HG02678 (cell line): ENCODE data around the gene IL10.
"Not testable (repeated sequence)": the region's sequence is repeated elsewhere in the genome, so short reads cannot be mapped to it uniquely, and the experiment has no call there.

ENCODE experiments used
- ATAC-seq: cut with Tn5 transposase; IDR thresholded peaks from one replicate; pipeline ENCODE4 v1.9.1; 2021; ENCODE audit warnings: mild to moderate bottlenecking, moderate library complexity; ENCODE audit not compliant: unreplicated experiment

IL10 gene

DNA sequence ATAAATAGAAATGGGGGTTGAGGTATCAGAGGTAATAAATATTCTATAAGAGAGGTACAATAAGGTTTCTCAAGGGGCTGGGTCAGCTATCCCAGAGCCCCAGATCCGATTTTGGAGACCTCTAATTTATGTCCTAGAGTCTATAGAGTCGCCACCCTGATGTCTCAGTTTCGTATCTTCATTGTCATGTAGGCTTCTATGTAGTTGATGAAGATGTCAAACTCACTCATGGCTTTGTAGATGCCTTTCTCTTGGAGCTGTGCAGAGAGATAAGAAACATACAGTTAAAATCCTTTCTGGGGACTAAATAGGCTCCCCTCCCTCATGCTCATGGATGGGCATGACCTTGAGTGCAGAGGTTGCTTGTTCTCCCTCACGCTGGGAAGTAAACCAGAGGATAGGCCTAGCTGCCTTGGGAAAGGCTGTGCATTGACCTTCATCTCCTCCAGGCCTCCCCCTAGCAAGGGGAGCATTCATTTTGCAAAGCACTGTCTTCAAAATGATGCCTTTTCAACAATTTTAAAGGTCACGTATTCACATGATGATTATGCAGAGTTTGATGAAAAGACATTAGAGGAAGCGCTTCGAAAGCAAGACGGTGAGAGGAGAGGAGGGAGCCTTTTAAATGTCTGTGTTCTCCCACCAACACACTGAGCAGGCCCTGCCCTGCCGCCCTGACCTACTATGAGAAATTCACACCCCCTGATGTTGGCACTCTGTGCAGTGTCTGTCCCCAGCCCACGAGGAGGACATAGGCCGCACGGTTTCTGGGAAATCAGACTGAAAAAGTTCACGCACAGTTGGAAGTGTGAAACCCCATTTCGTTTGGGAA, 3.6 kb downstream of the IL10 start:
- ATAC-seq, result peak; percentile 4

GRCh38 chr1:206766251-206766856, 5.9 kb downstream of the IL10 start:
- peak; percentile 63 for ATAC-seq

DNA sequence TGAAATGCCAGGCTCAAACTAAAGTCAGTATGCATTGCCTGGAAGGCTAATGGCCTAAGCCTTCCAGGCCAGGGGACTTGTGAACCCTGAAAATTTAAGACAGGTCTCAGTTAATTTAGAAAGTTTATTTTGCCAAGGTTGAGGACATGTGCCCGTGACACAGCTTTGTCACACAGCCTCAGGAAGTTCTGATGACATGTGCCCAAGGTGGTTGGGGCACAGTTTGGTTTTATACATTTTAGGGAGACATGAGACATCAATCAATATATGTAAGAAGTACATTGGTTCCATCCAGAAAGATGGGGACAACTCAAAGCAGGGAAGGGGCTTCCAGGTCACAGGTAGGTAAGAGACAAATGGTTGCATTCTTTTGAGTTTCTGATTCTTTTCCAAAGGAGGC, 6.5 kb downstream of the IL10 start:
- not testable (repeated sequence) for ATAC-seq

GRCh38 chr1:206762741-206763364, 9.4 kb downstream of the IL10 start:
- ATAC-seq, result not testable (repeated sequence)

- no peak for ATAC-seq
Measured at GRCh38 chr1:206761159-206761768, 11.0 kb downstream of the IL10 start.

GRCh38 chr1:206760590-206760989, 11.7 kb downstream of the IL10 start:
- ATAC-seq, result no peak

DNA sequence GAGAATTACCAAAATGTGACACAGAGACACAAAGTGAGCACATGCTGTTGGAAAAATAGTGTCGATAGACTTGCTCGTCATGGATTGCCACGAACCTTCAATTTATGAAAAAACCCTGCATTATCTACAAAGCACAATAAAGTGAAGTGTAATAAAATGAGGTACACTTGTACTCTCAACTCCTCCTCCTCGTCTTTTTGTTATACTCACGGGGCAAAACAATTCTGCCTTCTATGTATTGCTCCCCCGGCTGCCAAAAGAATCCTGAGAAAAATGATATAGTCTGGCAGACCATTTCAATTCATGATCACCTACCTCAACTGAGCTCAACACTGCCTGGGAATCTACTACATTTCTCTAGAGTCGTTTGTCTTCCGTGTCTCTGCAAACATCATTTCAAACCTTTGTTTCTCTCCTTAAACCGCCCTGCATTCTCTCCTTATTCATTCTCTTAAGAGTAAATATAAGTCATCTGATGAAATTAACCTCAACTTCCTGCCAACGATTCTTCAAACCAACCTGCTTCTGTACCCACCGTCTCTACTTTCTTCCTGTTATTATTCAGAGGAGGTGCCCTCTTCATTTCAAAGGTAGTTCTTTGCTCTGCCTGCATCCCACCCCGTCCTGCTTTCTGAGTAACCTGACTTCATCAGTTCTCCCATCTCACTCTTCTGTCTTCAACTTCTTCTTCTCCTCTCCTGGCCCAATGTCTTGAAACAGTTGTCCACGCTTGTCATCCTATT, 14.6 kb downstream of the IL10 start:
- no peak for ATAC-seq

- ATAC-seq, result no peak
Measured at GRCh38 chr1:206754011-206754410, 18.3 kb downstream of the IL10 start.

DNA sequence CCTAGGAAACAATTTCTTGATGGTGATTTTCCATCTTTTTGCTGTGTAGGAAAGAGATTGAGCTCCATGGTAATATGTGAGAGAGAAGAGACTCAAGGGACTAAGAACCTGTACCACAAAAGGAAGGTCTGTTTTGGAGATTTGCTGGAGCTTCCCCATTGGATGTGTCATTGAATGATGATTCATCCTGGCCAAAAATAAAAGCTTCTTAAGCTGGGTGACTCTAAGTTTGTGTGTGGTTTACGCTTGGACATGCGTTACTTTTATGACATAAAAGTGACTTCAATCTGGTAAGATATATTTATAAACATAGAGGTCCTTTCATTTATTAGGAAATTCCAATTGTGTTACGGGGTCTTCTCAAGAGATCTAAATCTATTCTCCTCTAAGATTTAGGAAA, 19.2 kb downstream of the IL10 start:
- no peak for ATAC-seq

DNA sequence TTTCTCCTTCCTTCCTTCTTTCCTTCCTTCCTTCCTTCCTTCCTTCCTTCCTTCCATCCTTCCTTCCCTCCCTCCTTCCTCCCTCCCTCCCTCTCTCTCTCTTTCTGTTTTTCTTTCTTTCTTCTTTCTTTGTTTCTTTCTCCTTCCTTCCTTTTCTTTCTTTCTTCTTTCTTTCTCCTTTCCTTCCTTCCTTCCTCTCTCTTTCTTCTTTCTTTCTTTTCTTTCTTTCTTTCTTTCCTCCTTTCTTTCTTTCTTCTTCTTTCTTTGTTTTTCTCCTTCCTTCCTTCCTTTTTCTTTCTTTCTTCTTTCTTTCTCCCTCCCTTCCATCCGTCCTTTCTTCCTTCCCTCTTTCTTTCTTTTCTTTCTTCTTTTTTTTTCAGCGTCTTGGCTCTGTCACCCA, 19.8 kb downstream of the IL10 start:
- ATAC-seq, result no peak

GRCh38 chr1:206751891-206752290, 20.4 kb downstream of the IL10 start:
- ATAC-seq, result no peak

GRCh38 chr1:206748348-206749030, 23.8 kb downstream of the IL10 start:
- no peak for ATAC-seq

DNA sequence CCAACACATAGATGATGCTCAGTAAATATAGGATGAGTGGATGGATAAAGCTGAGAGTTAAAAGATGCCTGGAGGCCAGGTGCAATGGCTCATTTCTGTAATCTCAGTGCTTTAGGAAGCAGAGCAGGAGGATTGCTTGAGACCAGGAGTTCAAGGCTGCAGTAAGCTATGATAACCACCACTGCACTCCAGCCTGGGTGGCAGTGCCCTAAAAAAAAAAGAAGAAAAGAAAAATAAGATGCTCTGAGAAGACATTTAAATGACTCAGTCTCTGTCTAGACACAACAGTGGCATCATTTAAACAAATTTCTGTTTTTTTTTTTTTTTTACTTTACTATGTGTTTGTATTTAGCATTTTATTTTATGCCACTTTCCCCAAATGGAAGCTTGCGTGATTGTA, 27.0 kb downstream of the IL10 start:
- no peak for ATAC-seq

- no peak for ATAC-seq
Measured at GRCh38 chr1:206744683-206745082, 27.6 kb downstream of the IL10 start.

DNA sequence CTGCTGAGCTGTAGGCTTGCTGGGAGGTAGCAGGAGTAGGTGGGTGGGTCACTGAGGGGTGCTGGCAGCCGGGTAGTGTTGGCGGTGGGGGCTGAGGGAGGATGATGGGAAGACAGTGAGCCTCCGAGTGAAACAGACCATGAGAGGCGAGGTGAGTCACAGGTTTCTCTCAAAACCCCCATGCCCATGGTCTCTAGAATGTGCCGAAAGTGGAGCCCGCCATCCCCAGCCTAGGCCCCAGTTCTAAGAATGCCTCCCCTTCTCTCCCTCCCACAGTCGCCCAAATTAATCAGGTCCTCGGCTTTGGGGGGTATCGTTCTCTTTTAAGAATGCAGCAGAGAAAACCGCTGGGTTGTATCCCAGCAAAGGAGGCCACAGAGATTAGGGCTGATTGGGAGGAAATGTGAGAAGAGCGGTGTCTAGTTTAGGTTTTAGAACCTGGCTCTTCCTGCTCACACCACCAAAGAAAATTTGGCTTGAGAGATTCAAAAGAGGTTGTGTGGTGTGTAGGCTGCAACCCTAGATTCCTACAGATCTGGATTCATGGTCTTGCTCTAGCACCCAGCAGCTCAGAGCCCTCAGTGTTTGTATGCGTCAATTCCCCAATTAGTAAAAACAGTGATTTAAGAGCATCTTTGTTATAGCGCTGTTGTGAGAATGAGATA, 29.4 kb downstream of the IL10 start:
- no peak for ATAC-seq

DNA sequence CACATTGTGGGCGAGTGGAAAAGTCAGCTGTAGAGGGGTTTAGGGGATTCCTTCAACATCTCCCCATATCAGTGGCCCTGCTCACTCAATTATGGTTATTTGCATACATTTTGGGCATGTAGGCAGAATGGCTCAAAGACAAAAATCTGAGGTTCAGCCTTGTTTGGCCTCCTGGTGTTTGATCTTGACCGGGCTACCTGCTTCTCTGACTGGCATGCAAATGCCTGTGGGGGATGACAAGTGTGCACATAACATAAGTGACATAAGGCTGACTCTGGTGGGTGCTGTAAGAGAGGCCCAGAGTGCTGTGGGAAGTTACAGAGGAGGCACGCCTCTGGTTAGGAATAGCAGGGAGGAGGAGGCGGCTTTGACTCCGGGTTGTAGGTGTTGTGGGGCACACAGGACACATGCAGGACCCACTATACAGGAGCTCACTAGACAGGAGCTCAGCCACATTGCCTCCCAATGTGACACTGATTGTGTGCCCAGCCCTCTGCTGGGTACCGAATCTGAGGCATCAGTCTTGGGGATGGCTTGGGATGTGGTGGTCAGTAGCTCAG, 31.1 kb downstream of the IL10 start:
- ATAC-seq, result no peak

DNA sequence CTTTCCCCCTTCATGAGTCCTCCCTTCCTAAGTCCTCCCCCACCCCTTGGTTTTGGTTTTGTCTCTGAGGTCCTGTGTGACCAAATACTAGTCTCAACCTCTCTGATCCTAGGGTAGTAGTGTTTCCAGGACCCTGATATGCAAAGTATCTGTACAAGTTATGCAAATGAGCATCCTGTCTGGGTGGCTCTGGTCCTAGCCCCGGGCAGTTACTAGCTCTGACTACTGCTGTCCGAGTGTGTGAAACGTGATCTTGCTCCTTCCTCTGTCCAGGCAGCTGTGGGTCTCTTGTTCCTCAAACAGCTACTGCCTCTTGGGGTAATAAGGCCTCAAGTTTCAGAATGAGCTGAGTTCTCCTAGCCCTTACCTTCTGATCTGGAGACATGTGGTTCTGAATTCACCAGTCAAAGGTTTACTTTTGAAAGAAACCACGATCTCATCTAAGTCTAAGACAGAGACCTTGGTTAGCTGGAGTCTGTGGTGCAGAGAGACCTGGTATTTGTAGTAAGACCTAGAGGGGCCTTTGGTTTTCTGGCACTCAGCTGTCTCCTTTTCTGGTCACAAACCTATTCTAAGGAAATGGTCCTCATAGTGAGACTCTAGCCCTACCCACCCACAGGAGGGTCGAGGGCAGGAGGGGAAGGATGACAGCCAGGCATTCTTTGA, 32.8 kb downstream of the IL10 start:
- peak; percentile 82 for ATAC-seq

- ATAC-seq, result no peak
Measured at GRCh38 chr1:206738370-206739366, 33.6 kb downstream of the IL10 start.
